GM19324 (cell line): Measurements from ENCODE around the gene DNAJB11.
"Not testable (repeated sequence)": the region's sequence is repeated elsewhere in the genome, so short reads cannot be mapped to it uniquely, and the experiment has no call there.

Source experiments
- ATAC-seq: cut with Tn5 transposase; IDR thresholded peaks from one replicate; pipeline ENCODE4 v1.9.1; 2021; ENCODE audit warnings: mild to moderate bottlenecking, moderate library complexity; ENCODE audit not compliant: unreplicated experiment, low FRiP score

Gene DNAJB11

GRCh38 chr3:186570096-186570940, at the start of gene DNAJB11:
Gene DNAJB11, plus strand, starts transcription at chr3:186570720. Its CDS starts 178 bp downstream, at chr3:186570898.
- peak; percentile 89 for ATAC-seq

- peak; percentile 58 for ATAC-seq
Measured at GRCh38 chr3:186520957-186521842, 49.3 kb upstream of the DNAJB11 start.

GRCh38 chr3:186523022-186523421, 47.5 kb upstream of the DNAJB11 start:
- no peak for ATAC-seq

GRCh38 chr3:186523434-186523833, 47.1 kb upstream of the DNAJB11 start:
- no peak for ATAC-seq

- no peak for ATAC-seq
Measured at GRCh38 chr3:186524616-186525015, 45.9 kb upstream of the DNAJB11 start.

GRCh38 chr3:186525369-186526255, 44.9 kb upstream of the DNAJB11 start:
- peak; percentile 31 for ATAC-seq

GRCh38 chr3:186526256-186526606, 44.3 kb upstream of the DNAJB11 start:
- peak; percentile 33 for ATAC-seq

GRCh38 chr3:186529201-186529999, 41.1 kb upstream of the DNAJB11 start:
- no peak for ATAC-seq

- ATAC-seq: no peak
Measured at GRCh38 chr3:186530415-186530814, 40.1 kb upstream of the DNAJB11 start.

GRCh38 chr3:186531694-186532093, 38.8 kb upstream of the DNAJB11 start:
- not testable (repeated sequence) for ATAC-seq

- peak; percentile 67 for ATAC-seq
Measured at GRCh38 chr3:186532598-186533072, 37.9 kb upstream of the DNAJB11 start.

- ATAC-seq: peak; percentile 80
Measured at GRCh38 chr3:186534113-186534669, 36.3 kb upstream of the DNAJB11 start.

- ATAC-seq: no peak
Measured at GRCh38 chr3:186536883-186537844, 33.4 kb upstream of the DNAJB11 start.

GRCh38 chr3:186538779-186539178, 31.7 kb upstream of the DNAJB11 start:
- ATAC-seq: no peak

GRCh38 chr3:186540221-186540834, 30.2 kb upstream of the DNAJB11 start:
- peak; percentile 43 for ATAC-seq

GRCh38 chr3:186540835-186541226, 29.7 kb upstream of the DNAJB11 start:
- ATAC-seq: no peak

GRCh38 chr3:186544281-186544680, 26.2 kb upstream of the DNAJB11 start, which contains the start of gene CRYGS:
Gene CRYGS, minus strand, starts transcription at chr3:186544380. Its CDS starts 54 bp downstream, at chr3:186544326.
- no peak for ATAC-seq
